COLO829 (cell line): Measurements from ENCODE around the gene EPB41L1.
"Not testable (repeated sequence)": the region's sequence is repeated elsewhere in the genome, so short reads cannot be mapped to it uniquely, and the experiment has no call there.

Experiments
- DNase-seq: peaks from one replicate; pipeline ENCODE4 v3.0.0; 2012; ENCODE audit warnings: low spot score

The EPB41L1 gene

GRCh38 chr20:36126836-36127527 is 27.6 kb upstream of the EPB41L1 start:
- no peak for DNase-seq

GRCh38 chr20:36128463-36129159 is 25.9 kb upstream of the EPB41L1 start:
- DNase-seq: no peak

GRCh38 chr20:36129160-36129543 is 25.4 kb upstream of the EPB41L1 start:
- no peak for DNase-seq

GRCh38 chr20:36130390-36130789 is 24.1 kb upstream of the EPB41L1 start:
- no peak for DNase-seq

- no peak for DNase-seq
These were observed 21.7 kb upstream of the EPB41L1 start for GRCh38 chr20:36132802-36133211.

- no peak for DNase-seq
These were observed 20.7 kb upstream of the EPB41L1 start for GRCh38 chr20:36133821-36134220.

- no peak for DNase-seq
These were observed 19.4 kb upstream of the EPB41L1 start for GRCh38 chr20:36135159-36135558.

GRCh38 chr20:36135821-36136220 is 18.7 kb upstream of the EPB41L1 start:
- no peak for DNase-seq

GRCh38 chr20:36137313-36137712 is 17.2 kb upstream of the EPB41L1 start:
- not testable (repeated sequence) for DNase-seq

- no peak for DNase-seq
These were observed 13.2 kb upstream of the EPB41L1 start for GRCh38 chr20:36141310-36141709.

GRCh38 chr20:36144336-36144735 is 10.2 kb upstream of the EPB41L1 start:
- peak; percentile 71 for DNase-seq

GRCh38 chr20:36145877-36146707 is 8.4 kb upstream of the EPB41L1 start:
- no peak for DNase-seq

GRCh38 chr20:36147690-36148089 is 6.8 kb upstream of the EPB41L1 start:
- no peak for DNase-seq

GRCh38 chr20:36148439-36148838 is 6.1 kb upstream of the EPB41L1 start:
- no peak for DNase-seq

- DNase-seq: no peak
These were observed 5.5 kb upstream of the EPB41L1 start for GRCh38 chr20:36149012-36149411.

GRCh38 chr20:36149469-36149868 is 5.1 kb upstream of the EPB41L1 start:
- no peak for DNase-seq

GRCh38 chr20:36150489-36150846 is 4.1 kb upstream of the EPB41L1 start:
- no peak for DNase-seq

GRCh38 chr20:36150847-36151539 is 3.5 kb upstream of the EPB41L1 start:
- no peak for DNase-seq

- no peak for DNase-seq
These were observed 2.3 kb upstream of the EPB41L1 start for GRCh38 chr20:36152261-36152660.

GRCh38 chr20:36153204-36153603 is 1.3 kb upstream of the EPB41L1 start:
- no peak for DNase-seq

- peak; percentile 74 for DNase-seq
These were observed 522 bp upstream of the EPB41L1 start for GRCh38 chr20:36153736-36154699.
